RWPE2 (cell line): ENCODE measurements around the gene ALG2.

Source experiments
- ATAC-seq: fragments of 200-7000 bp; cut with Tn5 transposase; 3 replicates; pipeline ENCODE4 v1.9.1; 2021; ENCODE audit warnings: low read depth
- DNase-seq: peaks from one replicate; pipeline ENCODE4 v3.0.0-alpha.2; 2020; ENCODE audit warnings: low spot score
- H3K27ac ChIP-seq: fragments of 450-650 bp; 2 replicates; pipeline ENCODE4 v1.5.1; 2017; ENCODE audit warnings: mild to moderate bottlenecking; ENCODE audit not compliant: poor library complexity, severe bottlenecking
- H3K27me3 ChIP-seq: fragments of 250-450 bp; sonication (Bioruptor Pico); 2 replicates; pipeline ENCODE4 v1.5.1; 2021; ENCODE audit warnings: mild to moderate bottlenecking, moderate library complexity; ENCODE audit not compliant: insufficient read depth, poor library complexity, severe bottlenecking
- H3K36me3 ChIP-seq: fragments of 250-450 bp; sonication (Bioruptor Pico); 2 replicates; pipeline ENCODE4 v1.5.1; 2020; ENCODE audit warnings: low read depth, mild to moderate bottlenecking, moderate library complexity
- H3K4me1 ChIP-seq: fragments of 250-450 bp; sonication (Bioruptor Pico); 2 replicates; pipeline ENCODE4 v1.5.1; 2021; ENCODE audit warnings: mild to moderate bottlenecking, moderate library complexity; ENCODE audit not compliant: insufficient read depth, poor library complexity, severe bottlenecking
- H3K4me3 ChIP-seq: fragments of 250-450 bp; sonication (Bioruptor Pico); 2 replicates; pipeline ENCODE4 v1.5.1; 2021; ENCODE audit warnings: mild to moderate bottlenecking, moderate library complexity; ENCODE audit not compliant: severe bottlenecking
- H3K9me3 ChIP-seq: fragments of 250-450 bp; sonication (Bioruptor Pico); 2 replicates; pipeline ENCODE4 v1.5.1; 2021; ENCODE audit warnings: mild to moderate bottlenecking, moderate library complexity; ENCODE audit not compliant: severe bottlenecking
- TF ChIP-seq, protein P1 (sequence below): fragments of 450-650 bp; IDR thresholded peaks from one replicate; pipeline ENCODE4 v1.5.1; 2017; ENCODE audit warnings: mild to moderate bottlenecking, moderate library complexity; ENCODE audit not compliant: poor library complexity, severe bottlenecking

Gene ALG2, protein sequence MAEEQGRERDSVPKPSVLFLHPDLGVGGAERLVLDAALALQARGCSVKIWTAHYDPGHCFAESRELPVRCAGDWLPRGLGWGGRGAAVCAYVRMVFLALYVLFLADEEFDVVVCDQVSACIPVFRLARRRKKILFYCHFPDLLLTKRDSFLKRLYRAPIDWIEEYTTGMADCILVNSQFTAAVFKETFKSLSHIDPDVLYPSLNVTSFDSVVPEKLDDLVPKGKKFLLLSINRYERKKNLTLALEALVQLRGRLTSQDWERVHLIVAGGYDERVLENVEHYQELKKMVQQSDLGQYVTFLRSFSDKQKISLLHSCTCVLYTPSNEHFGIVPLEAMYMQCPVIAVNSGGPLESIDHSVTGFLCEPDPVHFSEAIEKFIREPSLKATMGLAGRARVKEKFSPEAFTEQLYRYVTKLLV

DNA sequence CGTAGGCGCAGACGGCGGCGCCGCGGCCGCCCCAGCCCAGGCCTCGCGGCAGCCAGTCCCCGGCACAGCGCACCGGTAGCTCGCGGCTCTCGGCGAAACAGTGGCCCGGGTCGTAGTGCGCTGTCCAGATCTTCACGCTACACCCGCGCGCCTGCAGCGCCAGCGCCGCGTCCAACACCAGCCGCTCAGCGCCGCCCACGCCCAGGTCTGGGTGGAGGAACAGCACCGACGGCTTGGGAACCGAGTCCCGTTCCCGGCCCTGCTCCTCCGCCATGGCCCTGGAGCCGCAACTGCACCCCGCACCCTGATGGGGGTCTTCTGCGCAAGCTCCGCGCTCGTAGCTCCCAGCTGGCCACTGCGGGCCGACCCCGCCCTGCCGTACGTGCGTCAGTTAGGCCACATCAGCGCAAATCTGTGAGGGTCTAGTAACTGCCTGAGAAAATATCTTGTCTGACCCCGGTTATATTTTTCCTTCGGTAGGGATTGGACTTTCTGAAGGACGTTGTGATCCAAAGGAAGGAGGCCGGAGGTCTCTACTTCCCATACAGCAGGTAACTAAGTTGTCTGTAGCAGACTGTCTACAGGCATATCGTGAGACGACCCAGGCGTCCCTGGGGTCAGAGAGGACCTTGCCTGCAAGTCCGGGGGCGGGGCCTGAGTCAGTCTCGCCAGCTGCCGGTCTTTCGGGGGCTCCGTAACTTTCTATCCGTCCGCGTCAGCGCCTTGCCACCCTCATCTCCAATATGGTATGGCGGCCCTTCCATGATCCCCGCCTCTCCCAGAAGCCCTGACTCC is at the start of gene ALG2, which contains the start of gene SEC61B:
Gene ALG2 (minus strand): TSS at position 322 of the 795 bp plus-strand sequence. CDS start 48 bp downstream, at position 274.
Gene SEC61B (plus strand): TSS at position 662 of the 795 bp plus-strand sequence. CDS start 82 bp downstream, at position 744.
- Histone ChIP-seq H3K27ac (peak within 1 kb of the TSS; percentile 68), H3K4me1 (peaks cover 17% of the 10 kb centered on the region), H3K9me3 (no peaks in the 10 kb centered on the region), H3K27me3 (no peaks in the 10 kb centered on the region), H3K36me3 (peaks cover 66% of the 10 kb centered on the region), H3K4me3 (peak within 1 kb of the TSS; percentile 74)
- TF ChIP-seq, protein P1, sequence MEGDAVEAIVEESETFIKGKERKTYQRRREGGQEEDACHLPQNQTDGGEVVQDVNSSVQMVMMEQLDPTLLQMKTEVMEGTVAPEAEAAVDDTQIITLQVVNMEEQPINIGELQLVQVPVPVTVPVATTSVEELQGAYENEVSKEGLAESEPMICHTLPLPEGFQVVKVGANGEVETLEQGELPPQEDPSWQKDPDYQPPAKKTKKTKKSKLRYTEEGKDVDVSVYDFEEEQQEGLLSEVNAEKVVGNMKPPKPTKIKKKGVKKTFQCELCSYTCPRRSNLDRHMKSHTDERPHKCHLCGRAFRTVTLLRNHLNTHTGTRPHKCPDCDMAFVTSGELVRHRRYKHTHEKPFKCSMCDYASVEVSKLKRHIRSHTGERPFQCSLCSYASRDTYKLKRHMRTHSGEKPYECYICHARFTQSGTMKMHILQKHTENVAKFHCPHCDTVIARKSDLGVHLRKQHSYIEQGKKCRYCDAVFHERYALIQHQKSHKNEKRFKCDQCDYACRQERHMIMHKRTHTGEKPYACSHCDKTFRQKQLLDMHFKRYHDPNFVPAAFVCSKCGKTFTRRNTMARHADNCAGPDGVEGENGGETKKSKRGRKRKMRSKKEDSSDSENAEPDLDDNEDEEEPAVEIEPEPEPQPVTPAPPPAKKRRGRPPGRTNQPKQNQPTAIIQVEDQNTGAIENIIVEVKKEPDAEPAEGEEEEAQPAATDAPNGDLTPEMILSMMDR = no peak
- DNase-seq = peak; percentile 96
- peak; percentile 89 for ATAC-seq

DNA sequence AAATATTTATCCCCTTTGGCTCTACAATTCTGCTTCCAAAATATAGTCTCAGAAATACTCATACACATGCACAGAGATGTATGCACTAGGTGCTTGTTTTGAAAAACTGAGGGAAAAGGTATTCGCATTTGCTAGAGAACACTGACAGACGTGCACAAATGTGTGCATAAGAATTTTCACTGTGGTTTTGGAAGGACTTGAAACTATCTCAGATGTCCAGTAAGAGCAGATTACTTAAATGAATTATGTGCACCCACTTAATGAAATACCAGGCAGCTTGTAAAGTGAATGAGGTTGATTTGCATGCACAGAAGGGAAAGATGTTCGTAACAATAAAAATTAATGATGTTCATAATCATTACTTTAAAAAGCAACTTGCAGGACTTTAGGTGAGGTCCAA is 48.7 kb upstream of the ALG2 start:
- Histone ChIP-seq H3K9me3 (no peaks in the 10 kb centered on the region), H3K27ac (no peak overlapping the region), H3K36me3 (no peaks in the 10 kb centered on the region), H3K4me3 (no peak overlapping the region), H3K27me3 (no peaks in the 10 kb centered on the region), H3K4me1 (no peaks in the 10 kb centered on the region)
- no peak for DNase-seq
- TF ChIP-seq, protein P1 = no peak
- no peak for ATAC-seq

DNA sequence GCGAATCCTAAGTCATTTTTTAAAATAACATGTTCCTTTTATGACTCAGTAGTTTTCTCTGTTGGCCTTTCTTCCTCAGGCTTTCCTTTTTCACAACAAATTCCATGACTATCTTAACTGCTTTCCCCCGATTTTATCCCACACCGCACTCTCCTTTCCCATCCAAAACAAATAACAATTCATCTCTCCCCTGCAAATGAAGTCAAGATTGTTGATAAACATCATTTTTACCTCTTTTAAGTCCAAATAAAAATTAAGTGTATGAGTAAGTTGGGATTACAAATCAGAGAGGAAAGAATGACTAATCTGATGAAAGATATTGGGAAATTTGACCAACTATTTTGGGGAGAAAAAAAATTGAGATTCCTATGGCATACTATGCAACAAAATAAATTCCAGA is 47.7 kb upstream of the ALG2 start:
- no peaks in the 10 kb centered on the region for H3K27me3 ChIP-seq
- TF ChIP-seq, protein P1 = no peak
- no peak overlapping the region for H3K27ac ChIP-seq
- no peaks in the 10 kb centered on the region for H3K9me3 ChIP-seq
- no peaks in the 10 kb centered on the region for H3K4me1 ChIP-seq
- ATAC-seq (no peak), DNase-seq (no peak)
- H3K4me3 ChIP-seq = no peak overlapping the region
- no peaks in the 10 kb centered on the region for H3K36me3 ChIP-seq

DNA sequence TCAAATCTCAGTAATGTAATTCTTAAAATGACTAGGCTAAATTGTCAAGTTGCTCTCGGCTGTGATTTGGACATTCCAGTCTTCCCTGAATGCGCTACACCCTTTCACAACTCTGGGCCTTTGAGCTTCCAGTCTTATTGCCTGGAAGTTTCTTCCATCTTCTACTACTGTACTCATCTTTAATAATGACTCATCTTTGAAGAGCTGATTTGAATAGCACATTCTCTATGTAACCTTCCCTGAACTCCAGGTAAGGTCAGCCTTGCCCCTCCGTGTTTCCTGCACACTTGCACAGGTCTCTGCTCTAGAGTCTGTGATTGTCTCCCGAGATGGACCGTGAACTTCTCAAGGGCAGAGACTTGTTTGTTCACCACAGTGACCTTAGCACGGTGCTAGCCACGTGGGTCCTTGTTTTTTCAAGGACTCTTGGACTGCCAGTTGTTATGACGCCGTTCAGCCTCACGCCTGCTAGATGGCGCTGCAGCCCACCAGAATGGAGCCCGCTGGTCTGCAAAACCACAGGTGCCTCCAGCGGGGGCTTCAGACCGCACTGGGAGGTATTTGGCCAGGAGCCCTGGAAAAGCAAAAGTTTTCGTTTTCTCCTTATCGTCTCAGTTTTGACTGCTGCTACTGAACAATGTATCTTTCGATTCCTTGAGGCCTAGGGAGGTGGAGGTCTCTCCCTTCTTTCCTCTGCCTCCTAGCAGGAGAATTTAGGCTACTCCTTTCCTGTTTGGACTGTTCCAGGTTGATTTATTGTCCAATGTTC is 44.7 kb upstream of the ALG2 start:
- no peak overlapping the region for H3K4me3 ChIP-seq
- ATAC-seq (peak; percentile 49; the same call in 1 of the 3 replicates), DNase-seq (no peak)
- H3K9me3 ChIP-seq = no peaks in the 10 kb centered on the region
- H3K27me3 ChIP-seq = no peaks in the 10 kb centered on the region
- H3K27ac ChIP-seq = no peak overlapping the region
- no peaks in the 10 kb centered on the region for H3K36me3 ChIP-seq
- H3K4me1 ChIP-seq = no peaks in the 10 kb centered on the region
- TF ChIP-seq, protein P1 = peak; percentile 74
